Measurements from ENCODE around the gene CIPC. TPM values are rescaled to one million over a fixed set of nuclear protein-coding genes. Genes with fewer than 3 reads are reported as not detected.
A peak's percentile ranks its signal among the peaks of the same experiment; 100 is the strongest.

Gene CIPC
- total RNA-seq, 1 donor from 2014 or later, result 25.6 TPM

DNA sequence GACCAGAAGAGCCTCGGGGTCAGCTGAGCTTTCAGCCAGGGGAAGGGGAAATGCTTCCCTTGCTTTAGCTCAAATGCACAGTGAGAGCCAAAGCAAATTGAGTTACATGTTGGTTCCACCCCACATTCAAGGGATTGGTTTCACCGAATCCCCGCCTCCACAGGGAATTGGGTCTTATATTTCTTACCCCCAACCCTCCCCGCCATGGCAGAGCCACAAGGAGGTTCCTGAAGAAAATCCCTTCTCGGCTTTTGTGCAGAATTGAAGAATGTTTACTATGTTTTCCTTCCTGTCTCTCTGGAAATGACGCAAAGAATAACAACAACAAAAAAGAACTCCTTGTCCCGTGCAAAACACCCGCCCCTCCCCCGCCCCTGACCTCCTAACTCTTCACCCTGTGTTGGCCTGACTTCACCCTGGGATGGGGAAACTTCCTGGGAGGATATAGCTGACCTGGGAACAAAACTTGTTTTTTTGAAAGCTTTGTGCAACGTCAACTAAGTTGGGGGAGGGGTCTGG is 21.9 kb upstream of the CIPC start:
- Mint-ChIP-seq H3K9me3 (ENCODE audit: low read depth) (peaks cover 3% of the 10 kb centered on the region), H3K4me3 (ENCODE audit: low read depth) (peak overlapping the region; percentile 50), H3K27ac (peak overlapping the region; percentile 93), H3K27me3 (no peaks in the 10 kb centered on the region), H3K4me1 (ENCODE audit: low read depth) (peaks cover 18% of the 10 kb centered on the region), H3K36me3 (ENCODE audit: insufficient read depth) (no peaks in the 10 kb centered on the region)
- no peak for DNase-seq (ENCODE audit: low spot score, unreplicated experiment)
- TF ChIP-seq, protein P1, sequence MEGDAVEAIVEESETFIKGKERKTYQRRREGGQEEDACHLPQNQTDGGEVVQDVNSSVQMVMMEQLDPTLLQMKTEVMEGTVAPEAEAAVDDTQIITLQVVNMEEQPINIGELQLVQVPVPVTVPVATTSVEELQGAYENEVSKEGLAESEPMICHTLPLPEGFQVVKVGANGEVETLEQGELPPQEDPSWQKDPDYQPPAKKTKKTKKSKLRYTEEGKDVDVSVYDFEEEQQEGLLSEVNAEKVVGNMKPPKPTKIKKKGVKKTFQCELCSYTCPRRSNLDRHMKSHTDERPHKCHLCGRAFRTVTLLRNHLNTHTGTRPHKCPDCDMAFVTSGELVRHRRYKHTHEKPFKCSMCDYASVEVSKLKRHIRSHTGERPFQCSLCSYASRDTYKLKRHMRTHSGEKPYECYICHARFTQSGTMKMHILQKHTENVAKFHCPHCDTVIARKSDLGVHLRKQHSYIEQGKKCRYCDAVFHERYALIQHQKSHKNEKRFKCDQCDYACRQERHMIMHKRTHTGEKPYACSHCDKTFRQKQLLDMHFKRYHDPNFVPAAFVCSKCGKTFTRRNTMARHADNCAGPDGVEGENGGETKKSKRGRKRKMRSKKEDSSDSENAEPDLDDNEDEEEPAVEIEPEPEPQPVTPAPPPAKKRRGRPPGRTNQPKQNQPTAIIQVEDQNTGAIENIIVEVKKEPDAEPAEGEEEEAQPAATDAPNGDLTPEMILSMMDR (IDR thresholded peaks at IDR 0.05; ENCODE audit: unreplicated experiment), result no peak

DNA sequence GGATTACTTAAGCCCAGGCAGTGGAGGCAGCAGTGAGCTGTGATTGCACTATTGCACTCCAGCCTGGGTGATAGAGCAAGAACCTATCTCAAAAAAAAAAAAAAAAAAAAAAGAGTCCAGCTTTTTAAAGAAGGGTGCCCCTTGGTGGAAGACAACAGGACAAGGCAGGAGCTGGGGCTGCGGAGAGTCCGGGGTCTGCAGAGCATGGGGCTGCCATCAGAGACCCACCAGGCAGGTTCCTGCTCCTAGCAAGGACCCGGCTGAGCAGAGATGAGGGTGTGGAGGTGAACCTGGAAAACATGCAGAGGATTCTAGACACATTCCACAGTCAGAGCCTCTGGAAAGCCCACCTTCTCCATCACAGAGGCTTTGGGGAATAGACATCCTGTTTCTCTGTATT is 21.0 kb upstream of the CIPC start:
- H3K27me3 Mint-ChIP-seq, result no peaks in the 10 kb centered on the region
- H3K27ac Mint-ChIP-seq, result no peak overlapping the region
- H3K4me3 Mint-ChIP-seq (ENCODE audit: low read depth), result no peak overlapping the region
- H3K9me3 Mint-ChIP-seq (ENCODE audit: low read depth), result peaks cover 3% of the 10 kb centered on the region
- H3K4me1 Mint-ChIP-seq (ENCODE audit: low read depth), result peaks cover 20% of the 10 kb centered on the region
- TF ChIP-seq, protein P1 (IDR thresholded peaks at IDR 0.05; ENCODE audit: unreplicated experiment), result no peak
- H3K36me3 Mint-ChIP-seq (ENCODE audit: insufficient read depth), result no peaks in the 10 kb centered on the region
- no peak for DNase-seq (ENCODE audit: low spot score, unreplicated experiment)

DNA sequence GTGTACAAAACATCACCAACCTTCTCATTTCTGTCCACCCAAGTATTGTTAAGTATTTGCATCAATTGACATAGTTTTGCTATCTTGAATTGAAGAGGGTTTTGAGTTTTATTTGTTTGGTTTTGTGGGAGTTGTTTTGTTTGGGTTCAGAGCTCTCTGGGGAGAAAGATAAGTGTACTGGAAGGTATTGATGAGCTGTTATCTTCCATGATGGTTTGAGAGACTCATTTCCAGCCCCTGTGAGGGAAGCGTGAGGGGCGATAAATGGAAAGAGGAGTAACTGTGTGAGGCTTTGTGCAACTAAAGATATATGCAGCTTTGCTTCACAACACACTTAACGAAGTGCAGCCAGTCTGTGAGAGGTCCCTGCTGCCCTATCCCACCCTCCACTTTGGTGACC is 15.7 kb upstream of the CIPC start:
- H3K36me3 Mint-ChIP-seq (ENCODE audit: insufficient read depth), result no peaks in the 10 kb centered on the region
- TF ChIP-seq, protein P1 (IDR thresholded peaks at IDR 0.05; ENCODE audit: unreplicated experiment), result no peak

DNA sequence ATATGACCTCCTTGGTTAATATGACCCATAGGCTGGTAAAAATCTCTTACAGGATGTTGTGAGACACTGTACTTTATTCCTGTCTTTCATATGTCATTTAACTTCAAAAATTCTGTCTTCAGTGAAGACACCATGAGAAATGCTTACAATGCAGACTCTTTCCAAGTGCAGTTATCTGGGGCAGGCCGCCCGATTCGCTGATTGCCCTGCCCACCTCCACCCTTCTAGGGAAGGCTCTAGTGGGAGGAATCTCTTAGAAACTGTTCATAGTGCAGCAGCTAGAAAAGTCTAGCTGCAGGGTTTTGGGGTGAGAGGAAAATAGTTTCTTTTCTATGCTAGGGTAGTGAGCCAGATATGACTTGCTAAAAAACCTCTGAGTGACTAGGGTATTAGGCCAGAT is 15.0 kb upstream of the CIPC start:
- TF ChIP-seq, protein P1 (IDR thresholded peaks at IDR 0.05; ENCODE audit: unreplicated experiment), result no peak
- peaks cover 3% of the 10 kb centered on the region for H3K9me3 Mint-ChIP-seq (ENCODE audit: low read depth)
- H3K27me3 Mint-ChIP-seq, result no peaks in the 10 kb centered on the region
- H3K27ac Mint-ChIP-seq, result no peak overlapping the region
- peaks cover 45% of the 10 kb centered on the region for H3K4me1 Mint-ChIP-seq (ENCODE audit: low read depth)
- H3K36me3 Mint-ChIP-seq (ENCODE audit: insufficient read depth), result no peaks in the 10 kb centered on the region
- no peak overlapping the region for H3K4me3 Mint-ChIP-seq (ENCODE audit: low read depth)
- DNase-seq (ENCODE audit: low spot score, unreplicated experiment), result no peak

More for the DNA sequence above, 15.7 kb upstream of the CIPC start:
- no peak overlapping the region for H3K4me3 Mint-ChIP-seq (ENCODE audit: low read depth)
- no peak overlapping the region for H3K27ac Mint-ChIP-seq
- no peaks in the 10 kb centered on the region for H3K27me3 Mint-ChIP-seq
- peaks cover 3% of the 10 kb centered on the region for H3K9me3 Mint-ChIP-seq (ENCODE audit: low read depth)
- H3K4me1 Mint-ChIP-seq (ENCODE audit: low read depth), result peaks cover 38% of the 10 kb centered on the region
- no peak for DNase-seq (ENCODE audit: low spot score, unreplicated experiment)

DNA sequence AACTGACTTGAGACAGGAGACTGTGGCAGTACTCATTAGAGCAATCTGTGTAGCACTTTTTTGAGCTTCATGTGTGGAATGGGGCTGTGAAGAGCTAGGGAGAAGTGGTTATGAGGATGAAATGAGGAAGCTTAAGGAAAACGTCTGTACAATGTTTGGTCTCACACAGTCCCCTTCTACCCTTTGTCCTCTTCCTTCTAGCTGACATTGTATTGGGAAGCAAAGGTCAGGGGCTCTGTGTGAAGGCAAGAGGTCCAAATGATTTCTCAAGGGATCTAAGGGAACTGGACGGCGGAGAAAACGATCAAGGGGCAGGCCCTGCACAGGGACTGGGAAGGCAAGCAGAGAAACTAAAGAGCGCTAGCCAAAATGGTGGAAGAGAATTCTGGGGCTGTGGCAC is 13.1 kb upstream of the CIPC start:
- Mint-ChIP-seq H3K4me3 (ENCODE audit: low read depth) (no peak overlapping the region), H3K9me3 (ENCODE audit: low read depth) (peaks cover 6% of the 10 kb centered on the region), H3K27ac (peak overlapping the region; percentile 65), H3K27me3 (no peaks in the 10 kb centered on the region), H3K36me3 (ENCODE audit: insufficient read depth) (peaks cover 2% of the 10 kb centered on the region), H3K4me1 (ENCODE audit: low read depth) (peaks cover 61% of the 10 kb centered on the region)
- no peak for DNase-seq (ENCODE audit: low spot score, unreplicated experiment)
- TF ChIP-seq, protein P1 (IDR thresholded peaks at IDR 0.05; ENCODE audit: unreplicated experiment), result no peak
